CD4-positive, alpha-beta T cell treated with Interleukin-10 for 1 hour (primary cell): ENCODE results near the gene DOCK8.
"Not testable (repeated sequence)": the region's sequence is repeated elsewhere in the genome, so short reads cannot be mapped to it uniquely, and the experiment has no call there.

Experiments
- DNase-seq: peaks from one replicate; pipeline ENCODE4 v3.0.0-alpha.2; 2020

DOCK8 gene

GRCh38 chr9:227860-228259 is 13.2 kb downstream of the DOCK8 start:
- no peak for DNase-seq

DNA sequence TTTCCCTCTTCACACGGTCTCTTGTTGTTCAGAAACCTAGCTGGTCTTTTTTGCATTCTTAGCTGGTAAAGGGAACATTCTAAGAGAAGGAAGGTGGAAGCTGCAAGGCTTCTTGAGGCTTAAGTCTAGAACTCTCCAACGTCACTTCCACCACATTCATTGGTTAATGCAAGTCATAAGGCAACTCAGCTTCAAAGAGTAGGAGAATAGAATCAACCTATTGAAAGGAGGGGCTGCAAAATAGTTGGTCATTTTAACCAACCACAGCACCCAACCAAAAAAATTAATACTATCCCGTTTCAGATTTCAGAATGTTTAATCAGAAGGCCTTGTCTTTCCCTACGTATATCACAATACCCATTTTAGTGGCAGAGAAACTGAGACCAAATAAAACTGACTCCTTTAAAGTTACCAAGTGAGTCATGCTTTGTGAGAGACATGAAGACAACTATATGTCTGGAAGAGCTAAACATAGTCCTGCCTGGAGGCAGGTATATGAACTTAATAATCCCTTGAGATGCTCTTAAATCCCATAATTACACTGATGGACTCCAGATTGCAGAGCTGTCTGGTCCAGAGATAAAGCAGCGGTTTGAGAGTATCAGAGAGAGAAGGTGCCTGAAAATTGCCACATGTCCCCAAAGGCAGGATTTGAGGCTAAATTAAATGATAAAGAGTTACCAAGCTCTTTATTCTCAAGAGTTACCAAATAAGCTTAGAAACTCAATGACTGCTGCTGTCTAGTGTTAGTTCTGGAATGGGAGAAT is 14.4 kb downstream of the DOCK8 start:
- no peak for DNase-seq

DNA sequence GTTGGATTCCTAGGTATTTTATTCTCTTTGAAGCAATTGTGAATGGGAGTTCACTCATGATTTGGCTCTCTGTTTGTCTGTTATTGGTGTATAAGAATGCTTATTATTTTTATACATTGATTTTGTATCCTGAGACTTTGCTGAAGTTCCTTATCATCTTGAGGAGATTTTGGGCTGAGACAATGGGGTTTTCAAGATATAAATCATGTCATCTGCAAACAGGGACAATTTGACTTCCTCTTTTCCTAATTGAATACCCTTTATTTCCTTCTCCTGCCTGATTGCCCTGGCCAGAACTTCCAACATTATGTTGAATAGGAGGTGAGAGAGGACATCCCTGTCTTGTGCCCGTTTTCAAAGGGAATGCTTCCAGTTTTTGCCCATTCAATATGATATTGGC is 17.0 kb downstream of the DOCK8 start:
- DNase-seq, result not testable (repeated sequence)

DNA sequence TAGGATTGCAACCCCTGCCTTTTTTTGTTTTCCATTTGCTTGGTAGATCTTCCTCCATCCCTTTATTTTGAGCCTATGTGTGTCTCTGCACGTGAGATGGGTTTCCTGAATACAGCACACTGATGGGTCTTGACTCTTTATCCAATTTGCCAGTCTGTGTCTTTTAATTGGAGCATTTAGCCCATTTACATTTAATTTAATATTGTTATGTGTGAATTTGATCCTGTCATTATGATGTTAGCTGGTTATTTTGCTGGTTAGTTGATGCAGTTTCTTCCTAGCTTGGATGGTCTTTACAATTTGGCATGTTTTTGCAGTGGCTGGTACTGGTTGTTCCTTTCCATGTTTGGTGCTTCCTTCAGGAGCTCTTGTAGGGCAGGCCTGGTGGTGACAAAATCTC is 19.0 kb downstream of the DOCK8 start:
- not testable (repeated sequence) for DNase-seq

- DNase-seq, result no peak
Observed at GRCh38 chr9:237141-237857, 22.6 kb downstream of the DOCK8 start.

GRCh38 chr9:237858-238345 is 23.2 kb downstream of the DOCK8 start:
- DNase-seq, result no peak

DNA sequence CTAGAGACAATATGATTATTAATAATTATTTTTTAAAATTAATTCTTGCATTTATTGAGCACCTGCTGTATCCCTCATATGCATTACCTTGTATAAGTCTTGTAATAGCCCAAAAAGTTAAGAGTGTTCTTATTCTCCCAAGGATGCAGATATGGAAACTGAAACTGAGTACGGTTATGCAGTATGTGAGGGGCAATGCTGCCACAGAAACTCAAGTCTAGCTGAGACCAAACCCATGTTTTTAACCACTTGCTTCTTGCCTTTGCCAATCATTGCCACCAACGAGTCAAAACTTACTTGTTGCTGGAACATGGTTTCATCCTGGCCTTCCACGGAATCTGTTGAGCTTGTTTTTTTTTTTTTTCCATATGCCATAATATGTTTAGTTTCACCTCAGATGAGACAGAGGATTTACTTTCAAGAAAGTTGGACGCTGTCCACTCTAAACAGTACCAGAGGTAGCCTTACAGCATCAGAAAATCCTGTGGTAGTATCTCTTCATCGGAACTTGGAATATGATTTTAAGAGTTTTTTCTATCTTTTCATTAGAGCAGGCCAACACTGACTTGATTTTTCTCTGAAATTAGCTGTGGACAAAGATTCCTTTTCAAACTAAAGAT is 27.9 kb downstream of the DOCK8 start:
- no peak for DNase-seq

DNA sequence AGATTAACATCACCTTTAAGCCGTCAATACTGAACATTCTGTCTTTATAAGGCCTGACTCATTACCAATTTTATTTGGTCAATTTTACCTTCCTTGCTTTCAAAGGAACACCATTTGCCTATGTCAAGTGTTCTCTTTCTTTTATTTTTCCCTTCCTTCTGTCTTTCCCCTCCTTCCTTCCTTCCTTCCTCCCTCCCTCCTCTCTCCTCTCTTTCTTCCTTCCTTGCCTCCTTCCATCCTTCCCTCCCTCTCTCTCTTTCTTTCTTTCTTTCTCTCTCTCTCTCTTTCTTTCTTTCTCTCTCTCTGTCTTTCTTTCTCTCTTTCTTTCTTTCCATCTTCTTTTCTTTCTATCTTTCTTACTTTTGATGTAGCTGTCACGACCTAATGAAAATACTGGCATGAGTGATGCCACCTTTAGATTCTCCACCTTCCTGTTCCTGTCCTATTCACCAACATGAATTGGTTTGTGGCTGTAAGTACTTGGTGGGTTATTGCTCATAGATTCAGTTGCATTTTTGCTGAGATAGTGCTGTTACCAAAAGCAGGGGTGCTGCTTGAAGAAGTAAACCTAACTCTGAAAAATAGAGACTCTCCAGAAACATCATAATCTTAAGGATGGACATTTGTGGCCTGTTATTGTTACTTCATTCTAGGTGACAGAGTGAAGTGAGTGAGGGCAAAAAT is 33.8 kb downstream of the DOCK8 start:
- DNase-seq, result no peak

- DNase-seq, result peak; percentile 49
Observed at GRCh38 chr9:249025-249424, 34.4 kb downstream of the DOCK8 start.

GRCh38 chr9:250039-250438 is 35.4 kb downstream of the DOCK8 start:
- no peak for DNase-seq

- DNase-seq, result no peak
Observed at GRCh38 chr9:250625-251024, 36.0 kb downstream of the DOCK8 start.

DNA sequence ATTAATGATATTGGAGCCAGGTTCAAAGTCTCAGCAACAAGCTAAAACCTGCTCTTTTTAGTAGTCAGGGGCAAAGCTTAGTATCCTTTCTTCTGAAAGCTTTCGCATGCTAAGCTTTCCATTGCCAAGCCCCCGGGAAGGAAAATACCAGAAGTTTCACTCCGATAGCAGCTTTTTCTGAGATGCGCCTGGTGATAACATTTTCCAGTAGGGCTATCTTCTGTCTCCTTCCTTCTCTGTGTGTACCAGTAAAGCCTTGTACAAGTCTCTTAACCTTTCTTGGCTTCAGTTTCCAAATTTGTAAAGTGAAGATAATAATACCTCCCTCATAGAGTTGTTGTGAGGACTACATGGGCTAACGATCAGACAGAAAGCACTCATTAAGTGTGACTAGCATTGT is 36.7 kb downstream of the DOCK8 start:
- no peak for DNase-seq

- no peak for DNase-seq
Observed at GRCh38 chr9:253539-253938, 38.9 kb downstream of the DOCK8 start.

DNA sequence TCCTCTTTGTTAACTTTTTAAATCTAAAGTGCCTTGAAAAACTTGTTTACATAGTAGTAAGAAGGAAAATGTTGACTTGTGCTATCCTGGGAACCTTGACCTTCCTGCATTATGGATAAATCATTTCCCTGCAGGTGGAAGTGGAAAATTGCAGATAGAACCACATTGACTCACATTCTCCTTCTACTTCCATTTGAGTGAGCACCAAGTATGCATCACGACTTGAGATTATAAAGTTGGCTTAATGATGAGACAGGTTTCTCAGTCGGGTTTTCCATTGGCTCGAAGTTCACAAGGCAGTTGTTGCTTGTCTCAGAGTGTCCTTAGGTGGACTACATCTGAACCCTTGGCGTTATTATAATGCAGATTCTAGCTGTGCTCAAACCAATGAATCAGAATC is 39.9 kb downstream of the DOCK8 start:
- no peak for DNase-seq

DNA sequence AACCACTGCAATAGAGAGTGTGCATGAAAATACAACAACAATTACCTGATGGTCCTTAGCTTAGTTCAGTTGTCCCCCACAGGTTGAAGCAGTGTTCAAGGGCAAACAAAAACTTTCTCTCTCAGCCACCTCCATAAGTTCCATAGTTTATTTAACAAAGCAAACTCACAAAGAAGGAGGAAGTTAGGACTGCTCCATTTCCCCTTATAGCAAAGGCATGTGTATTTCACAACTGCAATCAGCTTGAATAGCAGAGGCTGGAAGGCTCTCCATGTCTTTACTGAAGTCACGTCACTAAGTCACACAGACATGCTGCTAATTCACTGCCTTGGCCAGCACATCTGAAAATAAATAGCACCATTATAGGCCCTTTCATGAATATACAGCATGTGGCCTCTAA is 43.3 kb downstream of the DOCK8 start:
- no peak for DNase-seq

DNA sequence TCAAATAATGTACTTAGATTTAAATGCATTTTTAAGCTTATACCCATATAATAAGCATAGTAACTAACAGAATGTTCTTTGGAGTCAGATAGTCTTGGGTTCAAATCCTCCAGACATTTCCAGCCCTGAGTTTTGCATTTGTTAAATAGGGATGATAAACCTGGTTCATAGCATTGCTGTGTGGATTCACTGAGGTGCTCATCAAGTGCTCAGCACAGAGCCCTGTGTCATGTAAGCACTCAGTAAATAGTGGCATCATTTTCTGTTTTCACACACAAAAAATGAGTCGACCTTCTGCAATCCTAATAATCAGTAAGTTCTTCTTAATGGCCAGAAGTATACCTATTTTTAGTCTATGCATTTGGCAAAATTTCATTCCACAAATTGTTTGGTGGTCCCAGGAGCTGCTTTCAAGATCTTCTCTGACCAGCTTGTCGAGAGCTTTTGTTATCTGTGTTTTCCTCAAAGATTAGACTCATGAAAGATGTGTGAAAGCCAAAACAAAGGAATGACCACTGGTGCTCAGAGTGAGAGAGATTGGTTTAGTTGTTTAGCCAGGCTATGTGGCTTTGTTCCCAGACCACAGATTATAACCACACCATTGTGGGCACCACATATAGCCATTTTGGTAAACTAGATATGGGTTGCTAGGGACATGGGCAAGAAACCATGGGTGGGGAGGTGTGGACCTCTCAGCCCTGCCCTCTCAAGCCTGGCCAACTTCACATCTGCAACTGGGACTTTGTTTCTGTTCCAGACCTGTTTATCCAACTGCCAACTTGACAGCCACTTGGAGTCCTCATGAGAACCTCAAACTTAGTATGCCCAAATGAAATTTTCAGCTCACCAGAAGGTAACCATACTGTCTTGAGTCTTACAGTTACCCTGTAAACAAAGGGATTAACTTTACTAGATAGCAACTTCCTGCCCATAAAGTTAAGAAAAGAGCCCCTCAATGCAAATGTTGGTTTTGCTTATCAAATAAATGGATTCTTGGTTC is 45.0 kb downstream of the DOCK8 start:
- DNase-seq, result no peak

DNA sequence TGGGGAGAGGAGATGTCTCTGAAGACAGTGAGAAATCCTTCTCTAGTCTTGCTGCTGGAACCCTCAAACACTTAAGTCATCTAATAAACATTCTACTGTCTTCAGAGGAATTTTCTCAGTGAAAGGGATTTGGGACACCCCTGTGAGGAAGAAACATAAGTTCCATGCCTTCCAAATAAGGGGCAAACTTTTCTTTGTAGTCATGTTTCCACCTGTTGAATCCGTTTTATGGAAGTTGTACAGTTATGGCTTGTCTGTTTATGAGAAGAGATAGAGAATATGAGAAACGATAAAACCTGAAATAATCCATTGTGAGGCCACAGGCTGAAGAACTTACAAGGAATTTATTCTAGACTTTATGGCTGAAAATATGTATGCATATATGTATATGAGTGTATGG is 49.6 kb downstream of the DOCK8 start:
- no peak for DNase-seq

- no peak for DNase-seq
Observed at GRCh38 chr9:265209-265870, 50.7 kb downstream of the DOCK8 start.

- DNase-seq, result no peak
Observed at GRCh38 chr9:266228-266627, 51.6 kb downstream of the DOCK8 start.

DNA sequence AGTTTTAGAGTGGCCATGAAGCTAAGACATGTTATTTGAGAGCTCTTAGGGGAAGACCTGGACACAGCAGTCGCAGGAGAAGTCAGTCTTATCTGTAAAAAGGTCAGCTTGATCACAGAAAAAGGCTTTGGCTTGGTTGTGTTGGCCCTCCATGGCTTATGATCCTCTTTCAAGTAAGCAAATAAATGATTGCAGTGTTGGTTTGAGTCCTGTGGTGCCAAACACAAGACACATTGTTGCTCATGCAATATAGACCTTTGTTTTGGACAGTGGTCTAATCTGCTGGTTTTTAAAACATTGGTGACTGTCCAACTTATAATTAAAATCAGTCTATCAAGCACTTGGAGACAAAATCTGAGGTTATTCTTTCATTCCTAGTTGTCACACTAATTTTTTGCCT is 54.0 kb downstream of the DOCK8 start:
- DNase-seq, result no peak

DNA sequence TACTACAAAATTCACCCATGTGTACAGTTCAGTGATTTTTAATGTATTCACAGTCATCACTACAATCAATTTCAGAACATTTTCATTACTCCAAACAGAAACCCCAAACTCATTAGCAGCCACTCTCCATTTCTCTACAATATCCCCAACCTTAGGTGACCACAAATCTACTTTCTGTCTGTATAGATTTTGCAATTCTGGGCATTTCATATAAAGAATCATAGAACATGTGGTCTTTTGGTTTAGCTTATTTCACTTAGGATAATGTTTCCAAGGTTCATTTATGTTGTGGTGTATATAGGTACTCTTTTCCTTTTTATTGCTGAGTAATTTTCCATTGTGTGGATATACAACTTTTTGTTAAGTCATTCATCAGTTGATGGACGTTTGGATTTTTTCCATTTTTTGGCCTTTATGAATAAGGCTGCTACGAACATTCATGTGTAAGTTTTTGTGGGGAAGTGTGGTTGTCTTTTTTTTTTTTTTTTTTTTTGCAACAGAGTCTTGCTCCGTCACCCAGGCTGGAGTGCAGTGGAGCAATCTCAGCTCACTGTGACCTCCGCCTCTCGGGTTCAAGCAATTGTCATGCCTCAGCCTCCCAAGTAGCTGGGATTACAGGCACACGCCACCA is 54.5 kb downstream of the DOCK8 start:
- no peak for DNase-seq
